GM12878 (cell line): ENCODE results near the gene PPP1R3F. TPM values are rescaled to one million over a fixed set of nuclear protein-coding genes. Genes with fewer than 3 reads are reported as not detected.

ENCODE experiments used
- ATAC-seq: fragments of 200-7000 bp; cut with Tn5 transposase; 3 replicates; pipeline ENCODE4 v1.9.1; 2020; ENCODE audit warnings: mild to moderate bottlenecking, moderate library complexity
- BruUV-seq: library from RNA; stranded (reverse); fragments of 400-500 nt; replicated peaks from 2 replicates; lab custom pipeline; 2021; lab: Mats Ljungman, UMichigan
- CTCF ChIA-PET: fragments of 300-600 bp; sonication (Branson Sonifier 250); formaldehyde crosslinking; extraction: SDS; loops from one replicate; lab custom pipeline; 2021; ENCODE audit warnings: inconsistent platforms; lab: Yijun Ruan, JAX
- POLR2A ChIA-PET: fragments of 350-600 bp; formaldehyde crosslinking; extraction: SDS; loops from one replicate; lab custom pipeline; 2021; ENCODE audit warnings: inconsistent platforms; lab: Charles Lee
- RAD21 ChIA-PET: fragments of 300-600 bp; sonication (Branson Sonifier 250); formaldehyde crosslinking; loops from one replicate; lab custom pipeline; 2023; ENCODE audit warnings: antibody characterized with exemption; ENCODE audit not compliant: unreplicated experiment; lab: Charles Lee
- SMC1A ChIA-PET: fragments of 300-600 bp; sonication (Branson Sonifier 250); formaldehyde crosslinking; loops from one replicate; lab custom pipeline; 2023; ENCODE audit not compliant: unreplicated experiment, uncharacterized antibody; lab: Charles Lee
- DNase-seq: peaks from one replicate; pipeline ENCODE4 v3.0.0-alpha.2; 2011; ENCODE audit warnings: low read depth, low spot score
- FAIRE-seq: peaks from 3 replicates; lab custom pipeline; 2011; peaks lifted over from hg19 to GRCh38; lab: Jason Lieb, UNC
- H2AFZ ChIP-seq: 2 replicates; pipeline ENCODE4 v1.6.0; 2011; ENCODE audit warnings: low read depth, low read length, control low read depth; ENCODE audit not compliant: control insufficient read depth
- H3K27ac ChIP-seq: 2 replicates; pipeline ENCODE4 v1.5.1; 2011; ENCODE audit warnings: control low read depth; ENCODE audit not compliant: control insufficient read depth, insufficient read depth
- H3K27me3 ChIP-seq, 2 experiments: replicated peaks in 1 of 2; 2 replicates each; pipeline versions ENCODE4 v1.6.0 to v1.6.1; 2011; ENCODE audit warnings: low read length in 1 of 2; ENCODE audit not compliant: control insufficient read depth in 2 of 2, insufficient read depth in 2 of 2
- H3K36me3 ChIP-seq, 2 experiments: 2 replicates each; pipeline ENCODE4 v1.5.1; 2011; ENCODE audit warnings: low read length in 1 of 2; ENCODE audit not compliant: control insufficient read depth in 2 of 2, insufficient read depth in 2 of 2
- H3K4me1 ChIP-seq: 2 replicates; pipeline ENCODE4 v1.6.1; 2011; ENCODE audit warnings: mild to moderate bottlenecking, low read length, moderate library complexity, mixed read lengths; ENCODE audit not compliant: control insufficient read depth, insufficient read depth
- H3K4me2 ChIP-seq: 2 replicates; pipeline ENCODE4 v1.6.0; 2011; ENCODE audit warnings: control low read depth; ENCODE audit not compliant: control insufficient read depth, insufficient read depth
- H3K4me3 ChIP-seq: fragments of 200-600 bp; sonication (generic); 2 replicates; pipeline ENCODE4 v1.5.1; 2016
- H3K79me2 ChIP-seq: 2 replicates; pipeline ENCODE4 v1.6.0; 2011; ENCODE audit warnings: low read length; ENCODE audit not compliant: control insufficient read depth, insufficient read depth
- H3K9ac ChIP-seq: 2 replicates; pipeline ENCODE4 v1.8.0; 2011; ENCODE audit warnings: low read length, control low read depth, mixed read lengths; ENCODE audit not compliant: control insufficient read depth, insufficient read depth
- H3K9me3 ChIP-seq: replicated peaks from 3 replicates; pipeline ENCODE4 v1.5.1; 2011; ENCODE audit warnings: mild to moderate bottlenecking, low read length; ENCODE audit not compliant: control insufficient read depth, insufficient read depth
- H4K20me1 ChIP-seq: 2 replicates; pipeline ENCODE4 v1.6.0; 2011; ENCODE audit not compliant: control insufficient read depth, insufficient read depth
- BHLHE40 ChIP-seq, 2 experiments: fragments of 450-650 bp in 1 of 2; IDR thresholded peaks; 2 replicates each; pipeline ENCODE4 v1.6.1; 2011 to 2017; ENCODE audit warnings: low read depth in 2 of 2, borderline replicate concordance in 1 of 2, improper control_type of control experiment in 1 of 2, low read length in 1 of 2, mild to moderate bottlenecking in 1 of 2
- CBX5 ChIP-seq: sonication (generic); IDR thresholded peaks from 2 replicates; pipeline ENCODE4 v1.6.1; 2016; ENCODE audit warnings: low read depth, moderate library complexity, mild to moderate bottlenecking, inconsistent platforms
- CHD2 ChIP-seq: IDR thresholded peaks from 2 replicates; pipeline ENCODE4 v1.6.1; 2011; ENCODE audit warnings: low read depth, low read length, improper control_type of control experiment, borderline replicate concordance
- CUX1 ChIP-seq: IDR thresholded peaks from 2 replicates; pipeline ENCODE4 v1.6.1; 2012; ENCODE audit warnings: improper control_type of control experiment, low read depth, low read length; ENCODE audit not compliant: insufficient replicate concordance
- HDGF ChIP-seq: fragments of 450-650 bp; IDR thresholded peaks from 2 replicates; pipeline ENCODE4 v1.6.1; 2016; ENCODE audit warnings: antibody characterized with exemption
- KAT2A ChIP-seq: conservative IDR thresholded peaks from 2 replicates; pipeline ENCODE4 v1.6.1; 2011; ENCODE audit warnings: low read depth, low read length; ENCODE audit not compliant: control insufficient read depth
- MTA3 ChIP-seq: IDR thresholded peaks from 2 replicates; pipeline ENCODE4 v1.6.1; 2012; ENCODE audit warnings: low read length, inconsistent platforms, borderline replicate concordance
- SMC3 ChIP-seq: IDR thresholded peaks from 2 replicates; pipeline ENCODE4 v1.6.1; 2011; ENCODE audit warnings: low read length, improper control_type of control experiment, borderline replicate concordance
- SUZ12 ChIP-seq: fragments of 200-600 bp; sonication (generic); IDR thresholded peaks from one replicate; pipeline ENCODE4 v1.6.1; 2018; ENCODE audit warnings: antibody characterized with exemption, mild to moderate bottlenecking; ENCODE audit not compliant: unreplicated experiment
- TBL1XR1 ChIP-seq: IDR thresholded peaks from 2 replicates; pipeline ENCODE4 v1.6.1; 2012; ENCODE audit warnings: low read depth, low read length, improper control_type of control experiment
- WGBS: methylation state at CpG from one replicate; pipeline ENCODE4 v1.1.6; 2016; ENCODE audit warnings: low lambda C conversion rate; ENCODE audit not compliant: insufficient replicate concordance, insufficient coverage; ENCODE audit errors: missing lambda C conversion rate; 5-methylcytosine and 5-hydroxymethylcytosine counted together
- in situ Hi-C: fragments of 300-500 bp; cut with MboI; formaldehyde crosslinking; loops from 9 replicates; pipeline ENCODE4 v1.14.3; 2018; ENCODE audit warnings: mixed read lengths
- intact Hi-C: fragments of 100-400 bp; cut with micrococcal nuclease; formaldehyde crosslinking; loops from one replicate; pipeline ENCODE4 v1.14.2; 2022; ENCODE audit not compliant: unreplicated experiment
- polyA plus RNA-seq, 11 experiments: library from polyadenylated mRNA; depleted of rRNA in 4 of 11; unstranded in 6 of 11; stranded (reverse) in 5 of 11; fragments of >200 nt; fragmentation: Nextera tagmentation in 4 of 11; fragmentation: Illumina TruSeq in 1 of 11; extraction: Ambion mirVana in 4 of 11; extraction: Trizol in 1 of 11; gene quantifications; 1 replicate in 1 of 11; 2 replicates in 10 of 11; pipeline versions ENCODE4 v1.2.1 to v1.2.3, GENCODE V29; 2011 to 2016; ENCODE audit warnings: inconsistent platforms in 2 of 11, missing spikeins in 2 of 11, low read depth in 1 of 11
- total RNA-seq, 4 experiments: library from RNA; depleted of rRNA in 3 of 4; stranded (reverse); fragments of >200 nt in 3 of 4; fragmentation: Illumina TruSeq in 1 of 4; extraction: Trizol in 1 of 4; gene quantifications; 2 replicates each; pipeline versions ENCODE4 v1.2.1 to v1.2.3, GENCODE V29; 2013 to 2021

PPP1R3F gene
- total and polyA plus RNA-seq, 10 of the 15 experiments (the other 5 are each of a cell fraction or from before 2014, with no cell fraction given) = 0.18 to 4.4 (median 1.00) TPM

DNA sequence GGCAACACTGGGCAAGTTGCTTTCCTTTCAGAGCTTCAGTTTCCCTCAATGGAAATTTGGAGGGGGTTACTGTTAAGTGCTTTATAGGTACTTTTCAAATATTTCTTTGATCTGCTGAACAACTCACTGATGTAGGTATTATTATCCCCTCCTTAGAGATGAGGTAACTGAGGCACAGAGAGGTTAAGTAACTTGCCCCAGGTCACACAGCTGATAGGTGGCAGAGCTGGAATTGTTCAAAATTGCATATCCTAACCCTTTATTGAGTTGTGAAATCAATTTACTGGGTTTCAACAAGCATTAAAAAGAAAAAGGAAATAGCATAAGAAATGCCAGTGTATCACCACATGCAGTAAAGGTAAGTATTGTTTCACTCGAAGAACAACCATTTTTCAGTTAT, 6.6 kb downstream of the PPP1R3F start (continued):
- no peak for TF ChIP-seq KAT2A

- BruUV-seq = no TSS peak
Measured at GRCh38 chrX:49276671-49277534, 7.3 kb downstream of the PPP1R3F start.

More at GRCh38 chrX:49276671-49277534, 7.3 kb downstream of the PPP1R3F start:
- no peaks in the 10 kb centered on the region for H3K27me3 ChIP-seq
- 56% methylated on average over 19 of the region's 19 CpGs for WGBS
- in situ Hi-C loops = no loop called here
- no peaks in the 10 kb centered on the region for H3K4me1 ChIP-seq
- no peak for DNase-seq
- H3K36me3 ChIP-seq = no peaks in the 10 kb centered on the region
- no peak overlapping the region for H2AFZ ChIP-seq
- no peaks in the 10 kb centered on the region for H3K9me3 ChIP-seq
- H3K27ac ChIP-seq = no peak overlapping the region
- RAD21 ChIA-PET = no interaction called here
- no peak overlapping the region for H3K4me2 ChIP-seq
- no peak overlapping the region for H3K4me3 ChIP-seq
- TF ChIP-seq CHD2 = no peak
- TF ChIP-seq SMC3 = no peak
- TF ChIP-seq CUX1 = no peak
- no peak for TF ChIP-seq MTA3
- no peak for TF ChIP-seq HDGF
- no peak for TF ChIP-seq TBL1XR1
- no peak for TF ChIP-seq CBX5
- TF ChIP-seq SUZ12 = no peak
- no peak for TF ChIP-seq BHLHE40 (IDR thresholded peaks at IDR 0.05; ENCODE audit: borderline replicate concordance in 1 of 2, low read depth in 2 of 2, low read length in 1 of 2)
- TF ChIP-seq, all 136 proteins: peak for 0
- no peaks in the 10 kb centered on the region for H4K20me1 ChIP-seq
- intact Hi-C loops = no loop called here
- FAIRE-seq (no peak), ATAC-seq (no peak)
- SMC1A ChIA-PET = no interaction called here
- H3K9ac ChIP-seq = no peak overlapping the region
- POLR2A ChIA-PET = no interaction called here
- peaks cover 2% of the 10 kb centered on the region; the same call in 1 of the 2 replicates for H3K79me2 ChIP-seq
- CTCF ChIA-PET = no interaction called here
